ENCODE results near the gene SNRK. TPM values are rescaled to one million over a fixed set of nuclear protein-coding genes. Genes with fewer than 3 reads are reported as not detected.

SNRK gene
- total RNA-seq, 1 donor from 2014 or later, result 275 TPM

DNA sequence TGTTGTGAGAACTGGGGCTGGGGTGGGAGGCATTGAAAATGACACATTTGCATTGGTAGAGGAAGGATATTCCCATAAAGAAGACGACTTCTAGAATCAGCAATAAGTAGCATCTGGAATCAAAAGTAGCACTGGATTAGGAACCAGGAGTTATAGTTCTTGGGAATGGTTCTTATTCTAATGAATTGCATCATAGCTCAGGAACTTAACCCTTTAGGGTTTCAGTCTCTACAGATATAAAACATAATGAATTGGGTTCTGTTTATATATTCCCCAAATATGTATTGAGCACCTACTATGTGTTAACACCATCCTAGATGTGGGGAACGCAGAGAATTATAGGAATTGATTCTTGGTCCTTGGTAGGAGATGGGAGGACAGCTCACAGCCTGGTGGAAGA is 16.3 kb upstream of the SNRK start:
- no peak for DNase-seq (ENCODE audit: low read depth, low spot score)

DNA sequence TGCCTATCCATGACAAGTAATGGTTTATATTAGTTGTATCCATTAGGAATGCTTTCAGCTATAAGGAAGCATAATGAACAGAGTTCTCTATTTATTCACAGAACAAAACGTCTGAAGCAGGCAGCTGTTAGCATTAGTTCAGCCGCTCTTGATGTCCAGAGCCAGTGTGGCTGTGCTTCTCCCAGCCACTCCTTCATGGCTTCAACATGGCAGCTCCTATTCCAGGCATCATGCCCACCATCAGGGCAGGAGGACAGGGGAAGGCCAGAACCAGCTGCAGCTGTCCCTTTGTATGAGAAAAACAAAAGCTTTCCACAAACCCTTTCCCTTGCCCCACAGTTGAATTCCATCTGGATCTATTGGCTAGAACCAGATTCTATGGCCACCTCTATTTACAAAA is 12.9 kb upstream of the SNRK start:
- no peak for DNase-seq (ENCODE audit: low read depth, low spot score)

DNA sequence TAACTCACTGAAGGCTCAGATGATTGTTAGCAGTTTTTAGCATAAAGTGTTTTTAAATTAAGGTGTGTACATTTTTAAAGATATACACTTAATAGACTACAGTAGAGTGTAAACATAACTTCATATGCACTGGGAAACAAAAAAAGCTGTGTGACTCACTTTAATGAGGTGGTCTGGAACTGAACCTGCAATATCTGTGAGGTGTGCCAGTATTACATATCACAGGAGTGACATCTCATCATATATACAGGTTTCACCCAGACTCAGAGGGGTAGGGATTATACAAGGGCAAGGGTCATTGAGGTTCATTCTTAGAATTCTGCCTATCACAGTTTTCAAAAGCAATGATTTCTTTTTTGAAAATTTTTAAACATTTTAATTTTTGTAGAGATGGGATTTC is 7.3 kb upstream of the SNRK start:
- DNase-seq (ENCODE audit: low read depth, low spot score), result no peak

DNA sequence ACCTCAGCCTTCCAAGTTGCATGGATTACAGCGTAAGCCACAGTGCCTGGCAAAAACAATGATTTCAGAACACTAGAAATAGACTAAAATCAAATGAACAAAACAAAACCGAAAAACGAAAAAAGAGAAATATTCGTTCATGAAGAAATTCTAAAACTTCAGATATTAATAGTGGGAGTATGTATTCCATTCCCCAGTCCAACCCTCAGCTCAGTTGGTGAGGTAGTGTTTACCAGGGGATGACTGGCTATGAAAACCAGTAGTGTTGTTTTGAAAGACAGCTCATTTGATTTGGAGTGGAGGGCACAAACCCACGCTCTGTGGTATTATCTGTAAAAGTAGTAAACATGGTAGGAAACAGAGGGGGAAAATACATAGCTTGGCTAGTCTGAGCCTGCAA is 6.8 kb upstream of the SNRK start:
- no peak for DNase-seq (ENCODE audit: low read depth, low spot score)

DNA sequence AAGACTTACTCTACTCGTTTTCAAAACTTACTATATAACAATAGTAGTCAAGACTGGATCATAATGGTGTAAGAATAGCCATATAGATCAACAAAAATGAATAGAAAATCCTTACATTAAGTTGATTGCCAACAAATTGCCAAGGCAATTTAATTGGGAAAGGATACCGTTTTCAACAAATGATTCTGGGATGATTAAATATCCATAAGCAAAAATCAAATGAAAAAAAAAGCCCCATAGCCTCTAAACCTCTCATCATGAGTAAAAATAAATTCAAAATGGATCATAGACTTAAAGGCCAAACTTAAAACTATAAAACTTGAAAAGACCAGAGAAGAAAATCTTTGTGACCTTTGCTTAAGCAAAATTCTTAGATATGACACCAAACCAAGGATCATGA is 5.3 kb upstream of the SNRK start:
- DNase-seq (ENCODE audit: low read depth, low spot score), result no peak

DNA sequence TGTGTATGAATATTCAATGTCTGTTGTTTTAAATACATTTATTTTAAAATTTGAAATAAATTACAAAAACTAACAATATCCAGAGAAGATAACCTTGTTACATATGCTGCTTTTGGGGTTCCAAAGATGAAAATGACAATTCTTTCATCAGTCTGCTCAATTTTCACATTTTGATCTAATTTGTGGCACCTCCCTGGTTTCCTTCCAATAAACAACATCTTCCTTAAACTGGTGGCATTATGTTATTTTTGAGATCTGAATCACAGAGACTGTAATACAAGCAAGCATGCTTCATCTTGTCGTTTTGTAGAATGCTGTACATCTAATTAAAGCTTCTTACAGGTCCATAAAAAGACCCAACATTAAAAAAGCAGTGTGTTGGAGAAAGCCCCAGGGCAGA is 2.2 kb upstream of the SNRK start:
- no peak for DNase-seq (ENCODE audit: low read depth, low spot score)

DNA sequence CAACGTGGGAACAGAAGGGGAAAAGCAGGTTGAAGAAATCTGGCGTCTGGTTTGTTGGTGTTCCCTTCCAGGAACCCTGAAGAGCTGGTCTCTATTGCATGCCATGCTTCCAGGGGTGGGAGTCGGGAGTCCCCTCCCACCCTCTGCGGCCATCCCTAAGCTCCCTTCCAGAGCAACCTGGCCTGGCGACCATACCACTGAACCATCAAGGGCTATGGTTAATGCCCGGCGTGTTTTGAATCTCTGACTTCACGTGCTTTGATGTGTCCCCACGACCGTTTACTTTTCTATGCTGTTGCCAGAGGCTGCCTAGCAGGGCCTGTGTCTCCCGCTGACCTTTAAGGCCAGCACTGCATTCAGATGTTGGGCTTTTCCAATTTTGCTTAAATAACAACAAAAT is 696 bp upstream of the SNRK start:
- DNase-seq (ENCODE audit: low read depth, low spot score), result no peak

DNA sequence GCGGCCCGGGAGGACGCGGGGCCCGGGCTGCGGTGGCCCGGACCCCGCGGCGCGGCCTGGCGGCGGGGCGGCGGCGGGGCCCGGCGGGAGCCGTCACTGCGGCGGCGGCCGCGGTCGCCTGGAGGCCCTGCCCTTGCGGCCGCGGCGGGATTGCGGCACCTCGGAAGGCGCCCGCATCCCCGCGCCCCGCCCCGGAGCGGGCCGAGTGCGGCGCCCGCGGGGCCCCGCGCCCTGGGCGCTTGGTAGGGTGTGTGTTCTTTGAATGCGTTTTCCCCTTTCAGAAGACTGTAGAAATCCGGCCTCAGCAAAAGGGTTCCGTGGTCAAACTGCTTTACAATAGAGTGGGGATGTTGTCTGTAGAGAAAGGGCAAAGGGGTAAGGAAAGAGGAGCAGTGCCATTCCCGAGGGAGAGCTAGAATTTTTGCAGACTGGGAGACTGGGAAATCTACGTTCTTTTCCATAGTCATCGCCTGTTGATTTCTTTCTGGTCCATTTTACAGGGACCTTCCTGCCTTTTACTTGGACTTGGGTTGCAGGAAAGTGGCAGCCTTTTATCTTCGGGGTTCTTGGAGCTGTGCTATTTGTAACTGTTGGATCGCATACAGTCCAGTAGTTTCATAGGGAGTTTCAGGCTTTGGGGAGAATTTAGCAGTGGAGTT is 630 bp downstream of the SNRK start:
- no peak for DNase-seq (ENCODE audit: low read depth, low spot score)

DNA sequence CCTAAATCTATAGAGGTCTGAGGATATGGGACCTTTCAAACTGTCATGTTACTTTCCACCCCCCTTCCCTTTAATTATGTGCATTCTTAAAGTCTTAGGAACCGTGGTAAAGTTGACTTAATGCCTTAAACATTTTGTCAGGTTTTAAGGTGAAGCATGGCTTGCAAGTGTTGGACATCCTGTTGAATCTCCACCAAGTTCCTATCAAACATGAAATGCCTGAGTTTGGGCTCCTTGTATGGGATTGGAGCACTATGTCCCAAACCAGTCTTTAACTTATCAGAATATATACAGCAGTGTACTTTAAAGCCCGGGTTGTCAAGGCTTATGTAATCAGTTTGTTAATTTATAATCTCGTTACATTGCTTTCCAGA is 1.1 kb downstream of the SNRK start:
- no peak for DNase-seq (ENCODE audit: low read depth, low spot score)

DNA sequence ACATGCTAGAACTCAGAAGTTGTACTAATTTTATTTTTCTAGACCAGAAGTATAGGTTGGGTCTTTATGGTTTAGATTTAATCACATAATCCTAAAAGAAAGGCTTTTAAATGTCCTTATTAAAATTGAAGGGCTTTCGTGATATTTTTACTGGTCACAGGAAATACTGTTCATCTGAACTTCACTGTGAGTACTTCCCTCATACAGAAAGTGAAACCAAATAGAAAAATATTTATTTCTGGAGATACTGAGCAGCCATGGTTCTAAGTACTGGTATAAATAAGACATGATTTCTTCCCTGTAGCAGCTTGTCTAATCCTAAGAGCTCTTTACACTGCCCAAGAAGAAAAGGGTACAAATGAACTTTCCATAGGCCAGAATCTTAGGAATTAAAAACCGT is 2.0 kb downstream of the SNRK start:
- no peak for DNase-seq (ENCODE audit: low read depth, low spot score)

DNA sequence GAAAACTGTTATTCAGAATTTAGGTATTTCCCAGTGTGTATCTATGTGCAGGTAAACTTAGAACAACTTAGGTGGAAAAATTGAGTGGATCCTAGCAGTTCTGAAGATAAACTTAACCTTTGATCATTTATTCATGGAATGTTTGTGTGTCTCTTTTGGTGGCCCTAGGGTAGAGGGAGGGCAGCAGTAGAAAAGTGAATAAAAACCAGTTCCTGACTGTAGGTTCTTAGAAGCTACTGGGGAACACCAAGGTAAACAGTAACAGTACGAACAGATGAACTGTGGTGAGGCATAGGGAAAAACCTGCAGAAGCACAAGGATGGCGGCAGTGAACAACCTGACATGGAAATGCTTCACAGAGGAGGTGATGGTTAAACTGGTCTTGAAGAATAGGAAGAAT is 2.5 kb downstream of the SNRK start:
- DNase-seq (ENCODE audit: low read depth, low spot score), result no peak

DNA sequence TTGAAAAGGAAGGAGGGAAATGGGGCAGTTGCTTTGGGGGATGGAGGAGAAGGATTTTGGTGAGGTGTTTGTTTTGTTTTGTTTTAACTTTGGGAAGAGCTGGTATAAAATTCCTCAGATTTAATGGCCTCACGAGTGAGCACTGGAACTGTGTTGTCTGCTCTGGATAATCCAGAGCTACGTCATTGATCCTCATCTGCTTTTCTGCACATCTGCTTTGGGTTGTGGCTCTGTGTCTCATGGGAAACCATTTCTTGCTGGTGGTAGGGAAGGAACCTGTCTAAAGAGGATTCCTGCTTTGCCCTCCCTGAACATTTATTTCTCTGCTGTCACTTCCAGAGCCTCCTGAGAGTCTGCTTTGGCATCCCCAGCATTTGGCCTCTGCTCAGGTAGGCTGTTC is 3.1 kb downstream of the SNRK start:
- no peak for DNase-seq (ENCODE audit: low read depth, low spot score)

DNA sequence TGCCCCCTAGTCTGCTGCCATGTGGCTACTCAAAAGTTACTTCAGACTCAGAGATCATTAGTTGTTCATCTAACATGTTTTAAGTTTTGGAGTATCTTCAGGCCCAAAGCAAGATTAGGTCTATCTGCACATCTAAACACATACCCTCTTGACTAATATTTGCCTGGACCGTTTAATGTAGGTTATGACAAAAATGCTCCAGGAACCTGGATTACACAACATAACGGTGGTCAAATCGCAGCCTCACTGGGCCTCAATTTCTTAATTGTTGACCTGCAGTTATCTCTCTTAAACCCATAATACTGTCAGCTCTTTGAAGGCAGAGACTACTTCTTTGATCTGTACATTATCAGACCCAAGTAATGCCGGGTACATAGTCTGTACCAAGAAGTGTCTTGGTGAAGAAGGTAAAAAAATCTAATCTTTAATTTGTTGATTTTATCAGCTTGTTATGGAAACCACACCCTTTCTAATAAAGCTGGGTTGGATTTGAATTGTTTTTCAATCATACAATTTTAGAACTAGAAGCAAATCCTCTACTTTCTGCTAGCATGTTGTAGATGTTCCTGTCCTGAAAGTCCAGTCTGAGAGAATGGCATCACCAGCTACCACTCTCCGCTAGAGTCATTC is 3.6 kb downstream of the SNRK start:
- DNase-seq (ENCODE audit: low read depth, low spot score), result no peak

DNA sequence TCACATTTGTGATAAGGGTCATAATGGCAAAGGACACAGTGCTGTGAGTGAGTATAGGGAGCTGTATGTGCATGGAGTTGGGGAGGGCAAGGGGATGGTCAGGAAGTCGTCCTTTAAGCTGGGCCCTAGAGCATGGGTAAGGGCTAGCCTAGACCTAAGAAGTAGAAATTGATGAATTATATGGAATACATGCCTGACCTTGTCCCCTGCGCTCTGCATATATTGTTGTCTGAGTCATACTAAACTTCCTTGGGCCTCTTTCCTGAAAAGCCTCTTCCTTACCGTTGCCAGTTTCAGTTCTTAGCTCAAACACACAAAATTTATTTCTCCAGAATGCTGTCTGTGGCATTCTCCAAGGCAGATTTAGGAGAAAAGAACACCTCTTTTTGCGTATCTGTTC is 4.6 kb downstream of the SNRK start:
- DNase-seq (ENCODE audit: low read depth, low spot score), result no peak

DNA sequence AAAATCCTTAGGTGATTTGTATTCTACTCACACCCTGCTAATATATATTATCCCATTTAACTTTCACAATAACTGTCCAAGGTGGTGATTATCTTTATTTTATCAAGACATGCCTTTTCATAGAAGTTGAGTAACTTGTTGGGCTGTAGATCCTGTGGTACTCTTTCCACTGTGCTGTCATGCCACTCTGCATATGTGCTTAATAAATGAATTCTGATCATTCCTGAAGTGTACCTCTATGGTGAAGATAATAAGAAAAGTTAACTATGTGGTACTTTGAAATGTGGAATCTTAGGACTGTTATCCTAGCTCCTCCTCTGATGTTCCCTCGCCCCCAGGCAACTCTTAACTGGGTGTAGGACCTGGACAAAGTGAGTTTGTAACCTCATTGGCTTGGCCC is 5.2 kb downstream of the SNRK start:
- no peak for DNase-seq (ENCODE audit: low read depth, low spot score)

DNA sequence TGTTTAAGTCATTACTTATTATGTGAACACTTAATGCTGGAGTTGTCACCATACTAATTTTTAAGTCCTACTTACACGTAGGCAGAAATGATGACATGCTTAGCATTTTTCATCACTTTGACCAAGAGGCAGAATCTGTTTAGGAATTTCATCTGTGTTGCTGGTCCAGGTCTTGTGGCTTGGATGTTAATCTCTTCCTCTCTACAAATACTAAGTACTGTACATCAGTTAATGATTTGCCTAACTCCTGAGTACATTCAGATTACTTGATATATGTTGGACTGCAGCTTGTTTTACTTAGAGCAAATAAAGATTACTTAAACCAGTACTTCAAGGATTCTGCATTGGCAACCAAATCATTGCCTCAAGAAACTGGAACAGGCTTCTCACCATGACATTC is 8.6 kb downstream of the SNRK start:
- DNase-seq (ENCODE audit: low read depth, low spot score), result no peak

DNA sequence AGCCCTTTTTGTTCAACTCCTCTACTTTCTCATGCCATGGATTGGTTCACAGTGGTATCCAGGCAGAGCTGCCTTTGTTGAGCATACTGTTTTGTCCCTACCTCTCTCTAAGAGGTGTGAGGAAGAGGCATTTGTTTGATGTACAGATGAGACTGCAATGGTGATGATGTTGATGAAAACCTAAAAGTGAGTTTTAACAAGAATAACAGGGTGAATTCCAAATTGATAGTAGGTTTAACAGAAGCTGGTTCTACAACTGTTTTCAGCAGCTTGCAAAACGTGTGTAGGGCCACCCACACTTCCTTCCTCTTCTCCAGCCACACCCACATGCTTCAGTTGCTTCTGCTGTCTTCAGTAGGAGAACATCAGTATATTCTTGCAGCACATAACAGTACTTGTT is 10.2 kb downstream of the SNRK start:
- no peak for DNase-seq (ENCODE audit: low read depth, low spot score)

DNA sequence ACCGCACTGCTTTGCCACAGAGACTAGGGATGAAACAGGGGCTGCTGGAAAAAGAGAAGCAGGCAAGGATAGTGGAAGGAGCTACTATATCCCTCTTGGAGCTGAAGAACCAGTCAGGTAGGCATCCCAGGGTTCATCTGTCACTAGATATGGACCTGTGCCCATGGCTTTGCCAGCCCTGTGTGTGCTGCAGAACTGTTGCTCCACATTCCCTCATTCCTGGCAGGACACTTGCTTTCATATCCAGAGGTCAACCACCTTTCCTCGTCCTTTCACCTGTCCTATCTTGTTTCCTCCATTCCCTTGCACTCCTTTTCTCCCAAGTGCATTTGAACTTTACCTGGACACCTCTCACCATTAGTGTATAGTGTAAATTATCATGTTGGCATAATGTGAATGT is 12.0 kb downstream of the SNRK start:
- DNase-seq (ENCODE audit: low read depth, low spot score), result no peak

DNA sequence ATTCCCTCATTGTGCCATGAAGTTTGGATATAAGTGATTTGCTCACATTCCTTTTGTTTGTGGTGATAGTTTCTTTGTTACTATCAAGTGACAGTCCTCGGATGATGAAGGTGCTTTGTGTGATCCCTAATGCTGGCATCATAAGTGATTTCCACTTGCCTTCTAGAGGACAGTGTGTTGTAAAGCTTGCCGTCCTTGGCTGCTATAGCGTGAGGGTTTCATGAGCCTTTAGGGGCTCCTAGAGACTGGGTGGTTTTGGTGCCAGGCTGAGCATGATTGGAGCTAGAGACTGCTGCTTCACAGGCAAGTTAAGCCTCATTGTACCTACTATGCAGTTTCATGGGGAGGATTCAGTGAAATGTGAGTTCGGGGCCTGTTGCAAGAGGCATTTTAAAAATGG is 12.4 kb downstream of the SNRK start:
- no peak for DNase-seq (ENCODE audit: low read depth, low spot score)

DNA sequence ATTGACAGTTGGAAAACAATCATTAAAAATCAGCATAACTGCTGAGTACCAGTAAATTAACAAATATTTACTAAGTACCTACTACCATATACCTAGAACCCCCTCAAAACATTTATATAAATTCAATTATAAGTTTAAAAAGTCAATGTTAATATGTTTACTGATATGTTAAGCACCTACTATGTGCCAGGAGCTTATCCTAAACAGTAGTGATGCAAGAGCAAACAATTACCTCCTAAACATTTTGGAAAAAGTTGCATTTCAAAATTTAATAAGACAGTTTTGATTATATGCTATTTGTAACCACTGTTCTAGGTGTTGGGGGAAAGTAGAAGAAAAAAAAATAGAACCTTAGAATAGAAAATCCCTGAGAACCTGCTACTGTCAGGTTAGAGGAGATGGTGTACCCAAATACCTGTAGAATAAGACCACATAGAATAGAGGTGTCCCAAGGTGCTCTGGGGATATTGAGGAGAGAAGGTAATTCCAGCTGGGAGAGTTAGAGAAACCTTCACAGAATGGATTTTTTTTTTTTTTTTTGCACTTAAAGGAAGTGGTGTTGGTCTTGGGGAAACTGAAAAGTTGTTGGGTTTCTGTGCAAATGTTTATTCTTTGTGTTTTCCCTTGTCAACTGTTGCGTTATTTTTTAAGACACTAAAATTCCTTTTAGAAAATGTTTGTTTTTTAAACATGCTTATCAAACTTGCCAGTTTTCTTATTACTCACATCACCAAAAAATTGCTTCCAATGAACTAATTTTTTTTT is 16.0 kb downstream of the SNRK start:
- no peak for DNase-seq (ENCODE audit: low read depth, low spot score)

DNA sequence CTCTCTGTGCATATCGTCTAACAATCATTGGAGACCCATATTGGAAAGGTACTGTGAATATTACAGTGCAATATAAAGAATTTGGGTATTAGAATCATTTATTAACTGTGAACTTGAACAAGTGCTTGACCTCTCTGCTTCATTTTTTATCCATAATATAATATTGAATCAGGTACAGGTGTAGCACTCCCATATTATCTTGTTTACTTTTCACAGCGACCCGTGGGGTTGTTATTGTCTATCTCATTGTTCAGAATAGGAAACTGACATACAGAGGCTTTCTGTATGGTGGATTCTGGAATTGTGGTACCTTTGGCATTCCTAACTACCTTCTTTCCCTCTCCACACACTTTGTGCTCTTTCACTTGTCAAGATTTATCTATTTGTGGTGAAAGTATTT is 17.8 kb downstream of the SNRK start:
- DNase-seq (ENCODE audit: low read depth, low spot score), result no peak

DNA sequence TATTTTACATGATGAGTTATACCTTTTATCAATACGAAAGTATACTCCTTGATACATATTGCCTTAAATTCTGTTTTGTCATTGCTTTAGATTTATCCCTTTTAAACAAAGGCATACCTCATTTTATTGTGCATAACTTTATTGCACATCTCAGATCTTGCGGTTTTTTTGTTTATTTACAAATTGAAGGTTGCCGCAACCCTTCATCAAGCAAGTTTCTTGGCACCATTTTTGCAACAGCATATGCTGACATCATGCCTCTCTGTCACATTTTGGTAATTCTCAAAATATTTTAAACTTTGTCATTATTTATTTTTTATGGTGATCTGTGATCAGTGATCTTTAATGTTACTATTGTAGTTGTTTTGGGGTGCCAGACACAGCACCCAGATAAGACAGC is 20.9 kb downstream of the SNRK start:
- no peak for DNase-seq (ENCODE audit: low read depth, low spot score)

DNA sequence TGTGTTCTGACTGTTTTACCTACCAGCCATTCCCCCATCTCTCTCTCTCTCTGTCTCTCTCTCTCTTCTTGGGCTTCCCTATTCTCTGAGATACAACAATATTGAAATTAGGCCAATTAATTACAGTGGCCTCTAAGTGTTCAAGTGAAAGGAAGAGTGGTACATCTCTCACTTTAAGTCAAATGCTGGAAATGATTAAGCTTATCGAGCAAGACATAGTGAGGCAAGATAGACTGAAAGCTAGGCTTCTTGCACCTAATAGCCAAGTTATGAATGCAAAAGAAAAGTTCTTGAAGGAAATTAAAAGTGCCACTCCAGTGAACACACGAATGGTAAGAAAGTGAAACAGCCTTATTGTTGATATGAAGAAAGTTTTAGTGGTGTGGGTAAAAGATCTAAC is 21.3 kb downstream of the SNRK start:
- DNase-seq (ENCODE audit: low read depth, low spot score), result no peak
